Hematopoietic multipotent progenitor cell treated with erythropoietin and hydrocortisone succinate and interleukin-3 and kit ligand, for 8 days (in vitro differentiated cells): ENCODE measurements around the gene SLC4A9.
"Not testable (repeated sequence)": the region's sequence is repeated elsewhere in the genome, so short reads cannot be mapped to it uniquely, and the experiment has no call there.

Experiments
- DNase-seq: peaks from one replicate; pipeline ENCODE4 v3.0.0-alpha.2; 2015

Gene SLC4A9

DNA sequence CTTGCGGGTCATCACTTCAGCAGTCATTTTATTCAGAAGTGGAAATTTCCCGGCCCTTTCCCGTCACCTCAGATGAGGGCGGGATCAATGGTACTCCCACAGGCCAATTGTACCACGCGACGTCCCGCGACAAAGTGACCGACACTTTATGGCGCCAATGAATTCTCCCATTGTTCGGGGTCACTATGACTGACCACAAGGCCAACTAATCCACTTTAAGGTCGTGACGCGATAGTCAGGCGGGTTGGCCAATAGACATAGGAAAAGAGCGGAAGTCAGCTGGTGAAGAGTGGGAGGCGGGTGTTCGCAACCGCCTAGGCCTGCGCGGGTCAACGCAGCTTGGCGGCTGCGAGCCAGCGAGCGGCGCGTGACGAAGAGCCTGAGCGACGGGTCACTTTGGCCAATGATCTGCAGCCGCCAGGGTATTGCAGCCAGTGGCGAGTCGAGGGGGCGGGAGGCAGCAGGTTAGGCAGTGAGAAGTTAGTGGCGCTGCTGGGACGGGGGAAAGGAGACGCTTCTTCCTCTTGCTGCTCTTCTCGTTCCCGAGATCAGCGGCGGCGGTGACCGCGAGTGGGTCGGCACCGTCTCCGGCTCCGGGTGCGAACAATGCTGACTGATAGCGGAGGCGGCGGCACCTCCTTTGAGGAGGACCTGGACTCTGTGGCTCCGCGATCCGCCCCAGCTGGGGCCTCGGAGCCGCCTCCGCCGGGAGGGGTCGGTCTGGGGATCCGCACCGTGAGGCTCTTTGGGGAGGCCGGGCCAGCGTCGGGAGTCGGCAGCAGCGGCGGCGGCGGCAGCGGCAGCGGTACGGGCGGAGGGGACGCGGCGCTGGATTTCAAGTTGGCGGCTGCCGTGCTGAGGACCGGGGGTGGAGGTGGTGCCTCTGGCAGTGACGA is 41.6 kb downstream of the SLC4A9 start, which contains the start of gene ANKHD1:
Gene ANKHD1 (plus strand): TSS at position 472 of the 896 bp plus-strand sequence. CDS start 135 bp downstream, at position 607.
- DNase-seq, result peak; percentile 100

DNA sequence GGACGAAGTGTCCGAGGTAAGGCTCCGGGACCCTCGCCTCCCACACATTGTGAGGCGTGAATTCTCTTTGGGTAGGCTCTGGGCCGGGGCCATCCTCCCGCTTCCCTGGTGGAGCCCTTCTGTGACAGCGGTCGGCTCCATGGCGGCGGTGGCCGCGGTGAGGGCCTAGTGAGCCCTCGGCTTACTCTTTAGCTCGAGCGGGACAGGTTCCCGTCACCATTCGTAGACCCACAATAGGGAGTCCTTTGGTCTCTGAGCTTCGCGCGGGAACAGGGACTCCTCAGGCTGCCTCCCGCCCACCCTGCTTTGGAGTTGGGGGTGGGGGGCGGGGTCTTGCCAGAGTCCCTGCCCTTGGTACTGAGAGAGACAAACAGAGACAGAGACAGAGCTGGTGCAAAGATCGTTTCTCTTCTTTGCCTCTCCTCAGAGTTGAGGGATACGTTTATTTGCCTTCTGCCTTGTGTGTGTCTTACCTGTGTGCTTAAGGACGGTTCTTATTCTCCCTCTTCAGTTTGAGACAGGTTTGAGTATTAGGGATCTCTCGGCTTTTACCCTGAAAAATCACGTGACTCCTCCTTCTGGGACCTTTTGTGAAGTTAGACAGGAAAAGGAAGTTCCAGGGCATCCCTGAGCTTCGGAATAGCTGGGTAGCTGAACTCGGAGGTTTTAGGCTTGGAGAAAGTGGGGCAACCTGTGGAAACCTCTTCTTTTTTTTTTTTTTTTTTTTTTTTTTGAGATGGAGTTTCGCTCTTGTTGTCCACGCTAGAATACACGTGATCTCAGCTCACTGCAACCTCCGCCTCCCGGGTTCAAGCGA is 42.5 kb downstream of the SLC4A9 start:
- DNase-seq, result peak; percentile 60

DNA sequence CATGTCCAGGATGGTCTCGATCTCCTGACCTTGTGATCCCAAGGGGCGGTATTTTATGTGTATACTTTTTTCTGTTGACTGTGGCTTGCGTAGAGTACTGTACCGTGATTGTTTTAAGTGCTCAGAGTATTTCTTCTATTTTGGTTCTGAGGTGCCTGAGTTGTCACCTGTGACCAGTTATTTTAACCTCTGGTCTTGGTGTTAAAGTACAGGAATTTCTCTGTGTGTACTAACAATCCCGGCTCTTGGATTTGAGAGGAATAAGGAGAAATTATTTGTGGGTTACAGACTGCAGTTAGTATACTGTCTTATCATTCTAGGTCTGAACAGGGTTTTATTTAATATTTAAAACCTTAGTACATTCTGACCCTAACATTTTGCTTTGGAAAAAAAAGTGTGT is 43.6 kb downstream of the SLC4A9 start:
- no peak for DNase-seq

DNA sequence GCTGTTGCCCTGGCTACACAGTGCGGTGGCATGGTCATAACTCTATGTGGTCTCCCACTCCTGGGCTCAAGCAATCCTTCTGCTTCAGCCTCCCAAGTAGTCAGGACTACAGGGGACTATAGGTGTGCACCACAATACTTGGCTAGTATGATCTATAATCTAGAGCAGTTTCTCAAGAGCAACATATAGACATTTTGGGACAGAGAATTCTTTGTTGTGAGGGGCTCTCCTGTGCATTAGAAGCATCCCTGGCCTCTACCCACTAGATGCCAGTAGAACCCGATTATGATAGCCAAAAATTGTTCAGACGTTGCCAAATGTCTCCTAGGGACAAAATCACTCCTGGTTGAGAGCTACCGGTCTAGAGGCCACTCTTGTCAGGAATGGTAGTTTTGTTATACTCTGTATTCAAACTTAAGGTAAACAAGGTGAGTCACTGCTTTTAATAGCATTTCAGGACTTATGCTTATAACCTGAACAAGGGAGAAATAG is 48.8 kb downstream of the SLC4A9 start:
- no peak for DNase-seq

DNA sequence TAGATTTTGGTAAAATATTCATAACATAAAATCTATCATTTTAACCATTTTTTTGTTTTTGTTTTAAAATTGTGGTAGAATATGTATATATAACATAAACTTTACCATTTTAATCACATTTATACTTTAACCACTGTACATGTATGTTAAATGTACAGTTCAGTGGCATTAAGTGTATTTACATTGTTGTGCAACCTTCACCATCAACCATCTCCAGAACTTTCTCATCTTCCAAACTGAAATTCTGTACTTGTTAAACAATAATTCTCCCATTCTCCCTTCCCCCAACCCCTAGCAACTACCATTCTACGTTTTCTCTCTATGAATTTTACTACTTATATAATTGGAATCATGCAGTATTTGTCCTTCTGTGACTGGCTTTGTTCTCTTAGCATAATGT is 53.2 kb downstream of the SLC4A9 start:
- DNase-seq, result no peak

DNA sequence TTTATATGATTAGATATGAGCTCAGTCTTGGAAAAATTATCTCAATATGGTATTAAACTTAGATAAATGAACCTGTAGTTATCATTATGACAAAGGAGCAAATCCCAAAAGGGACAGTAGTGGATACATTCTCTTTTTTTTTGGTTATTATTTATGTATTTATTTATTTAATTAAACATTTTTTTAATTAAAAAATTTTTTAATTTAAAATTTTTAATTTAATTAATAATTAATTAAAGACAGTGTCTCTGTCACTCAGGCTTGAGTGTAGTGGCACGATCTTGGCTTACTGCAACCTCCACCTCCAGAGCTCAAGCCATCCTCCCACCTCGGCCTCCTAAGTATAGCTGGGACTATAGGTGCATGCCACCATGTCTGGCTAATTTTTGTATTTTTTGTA is 57.2 kb downstream of the SLC4A9 start:
- DNase-seq, result no peak

DNA sequence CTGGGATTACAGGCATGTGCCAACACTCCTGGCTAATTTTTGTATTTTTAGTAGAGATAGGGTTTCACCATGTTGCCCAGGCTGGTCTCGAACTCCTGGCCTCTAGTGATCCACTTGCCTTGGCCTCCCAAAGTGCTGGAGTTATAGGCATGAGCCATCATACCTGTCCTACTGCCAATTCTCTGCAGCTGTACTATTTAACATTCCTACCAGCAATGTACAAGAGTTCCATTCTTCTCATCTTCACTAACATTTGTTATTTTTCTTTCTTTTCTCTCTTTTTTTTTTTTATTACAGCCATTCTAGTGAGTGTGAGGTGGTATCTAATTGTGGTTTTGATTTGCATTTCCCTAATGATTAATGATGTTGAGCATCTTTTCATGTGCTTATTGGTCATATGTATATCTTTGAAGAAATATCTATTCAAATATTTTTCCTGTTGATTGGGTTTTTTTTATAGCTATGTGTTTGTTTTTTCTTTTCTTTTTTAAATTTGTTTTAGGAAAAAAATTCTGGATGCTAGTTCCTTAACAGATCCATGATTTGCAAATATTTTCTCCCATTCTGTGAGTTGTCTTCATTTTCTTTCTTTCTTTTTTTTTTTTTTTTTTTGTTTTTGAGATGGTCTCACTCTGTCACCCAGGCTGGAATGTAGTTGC is 59.0 kb downstream of the SLC4A9 start:
- no peak for DNase-seq

DNA sequence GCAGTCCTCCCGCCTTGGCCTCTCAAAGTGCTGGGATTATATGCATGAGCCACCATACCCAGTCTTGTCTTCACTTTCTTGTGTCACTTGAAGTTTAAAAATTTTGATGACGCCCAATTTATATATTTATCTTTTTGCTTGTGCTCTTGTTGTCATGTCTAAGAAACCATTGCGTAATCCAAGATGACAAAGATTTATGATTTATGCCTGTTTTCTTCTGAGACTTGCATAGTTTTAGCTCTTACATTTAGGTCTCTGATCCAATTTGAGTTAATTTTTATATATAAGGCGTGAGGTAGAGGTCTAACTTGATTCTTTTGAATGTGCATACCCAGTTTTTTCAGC is 60.2 kb downstream of the SLC4A9 start:
- DNase-seq, result no peak

DNA sequence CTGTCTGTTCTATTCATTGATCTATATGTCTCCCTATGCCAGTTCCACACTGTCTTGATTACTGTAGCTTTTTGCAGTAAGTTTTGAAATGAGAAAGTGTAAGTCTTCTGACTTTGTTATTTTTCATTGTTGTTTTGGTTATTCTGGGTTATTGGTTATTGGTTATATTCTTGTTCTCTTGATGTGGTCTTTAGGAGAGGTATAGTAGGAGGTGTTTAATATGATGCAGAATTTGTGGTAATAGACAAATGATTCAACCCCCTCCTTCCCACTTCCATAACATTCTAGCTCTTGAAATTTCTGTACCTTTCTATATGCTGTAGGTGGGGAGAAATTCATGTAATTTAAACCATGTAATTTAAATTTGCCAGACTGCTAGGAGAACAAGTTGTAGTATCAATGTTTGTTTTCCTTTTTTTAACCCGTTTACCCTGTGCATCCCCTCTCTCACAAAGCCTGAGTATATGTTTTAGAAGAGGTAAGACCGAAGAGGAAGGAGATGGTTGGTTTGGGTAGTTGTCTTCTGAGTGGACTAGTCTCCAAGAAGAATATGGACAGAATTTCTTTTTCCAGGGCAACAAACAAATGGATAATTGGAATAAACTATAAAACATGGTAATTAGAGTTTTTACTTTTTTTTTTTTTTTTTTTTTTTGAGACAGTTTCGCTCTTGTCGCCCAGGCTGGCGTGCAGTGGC is 60.8 kb downstream of the SLC4A9 start:
- no peak for DNase-seq

DNA sequence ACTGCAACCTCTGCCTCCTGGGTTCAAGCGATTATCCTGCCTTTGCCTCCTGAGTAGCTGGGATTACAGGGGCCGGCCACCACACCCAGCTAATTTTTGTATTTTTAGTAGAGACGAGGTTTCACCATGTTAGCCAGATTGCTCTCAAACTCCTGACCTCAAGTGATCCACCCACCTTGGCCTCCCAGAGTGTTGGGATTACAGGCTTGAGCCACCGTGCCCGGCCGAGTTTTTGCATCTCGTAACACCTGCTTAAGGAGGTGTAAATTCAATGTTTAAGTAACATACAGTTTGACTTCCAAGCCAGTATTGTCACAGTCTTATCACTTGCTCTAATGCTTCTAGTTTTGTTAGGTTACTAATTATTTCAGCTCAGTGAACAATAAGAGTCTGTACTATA is 61.4 kb downstream of the SLC4A9 start:
- not testable (repeated sequence) for DNase-seq

DNA sequence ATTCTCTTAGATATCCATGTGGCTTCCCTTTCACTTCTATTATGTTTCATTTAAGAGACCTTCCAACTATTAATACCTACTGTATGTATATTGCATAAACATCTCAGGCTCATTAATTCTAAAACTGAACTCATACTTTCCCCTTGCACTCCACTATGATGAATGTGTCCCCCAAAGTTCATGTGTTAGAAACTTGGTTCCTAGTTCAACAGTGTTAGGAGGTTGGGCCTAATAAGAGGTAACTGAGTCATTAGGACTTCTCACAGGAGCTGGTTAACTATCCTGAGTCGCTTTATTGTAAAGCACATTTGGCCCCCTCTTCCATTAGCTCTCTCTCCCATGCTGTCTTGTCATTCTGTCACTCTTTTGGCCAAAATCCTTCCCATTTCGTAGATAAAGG is 63.6 kb downstream of the SLC4A9 start:
- no peak for DNase-seq

DNA sequence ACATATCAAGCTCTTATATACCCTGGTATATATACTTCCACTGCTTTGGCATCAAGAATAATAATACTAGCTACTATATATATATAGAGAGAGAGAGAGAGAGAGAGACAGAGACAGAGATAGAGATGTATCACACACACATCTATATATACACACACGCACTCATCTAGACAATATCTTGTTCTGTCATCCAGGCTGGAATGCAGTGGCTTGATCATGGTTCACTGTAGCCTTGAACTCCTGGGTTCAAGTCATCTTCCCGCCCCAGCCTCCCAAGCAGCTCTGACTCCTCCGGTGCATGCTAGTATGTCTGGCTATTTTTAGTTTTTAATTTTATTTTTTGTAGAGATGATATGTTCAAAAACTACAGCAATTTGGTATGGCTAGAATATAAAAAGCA is 64.1 kb downstream of the SLC4A9 start:
- DNase-seq, result no peak
